Caco-2 (cell line): ENCODE results near the gene CRYZ. TPM values are rescaled to one million over a fixed set of nuclear protein-coding genes. Genes with fewer than 3 reads are reported as not detected.

Experiments used
- BruUV-seq: library from RNA; stranded (reverse); fragments of 400-500 nt; replicated peaks from 2 replicates; lab custom pipeline; 2021; lab: Mats Ljungman, UMichigan
- CTCF ChIA-PET: fragments of 300-600 bp; sonication (Branson Sonifier 250); formaldehyde crosslinking; loops from one replicate; lab custom pipeline; 2022; ENCODE audit warnings: antibody characterized with exemption; lab: Charles Lee
- POLR2A ChIA-PET: fragments of 300-600 bp; sonication (Branson Sonifier 250); formaldehyde crosslinking; loops from one replicate; lab custom pipeline; 2022; ENCODE audit warnings: antibody characterized with exemption; lab: Charles Lee
- DNase-seq, 2 experiments: peaks; one replicate each; pipeline versions ENCODE4 v3.0.0 to v3.0.0-alpha.2; 2020 to 2022
- H3K27me3 ChIP-seq: replicated peaks from 2 replicates; pipeline ENCODE4 v1.6.0; 2011; ENCODE audit warnings: low read length; ENCODE audit not compliant: control insufficient read depth, insufficient read depth
- H3K36me3 ChIP-seq: 2 replicates; pipeline ENCODE4 v1.5.1; 2011; ENCODE audit warnings: low read length; ENCODE audit not compliant: control insufficient read depth, insufficient read depth
- H3K4me1 ChIP-seq: fragments of 250-450 bp; sonication (Bioruptor Pico); 2 replicates; pipeline ENCODE4 v1.5.1; 2020; ENCODE audit warnings: mild to moderate bottlenecking
- H3K4me3 ChIP-seq: 2 replicates; pipeline ENCODE4 v1.5.1; 2011; ENCODE audit warnings: low read depth, mild to moderate bottlenecking, control low read depth, low read length
- H3K9me3 ChIP-seq: fragments of 250-450 bp; sonication (Bioruptor Pico); 2 replicates; pipeline ENCODE4 v1.5.1; 2020; ENCODE audit warnings: mild to moderate bottlenecking, moderate library complexity
- H3K27ac Mint-ChIP-seq: one replicate; pipeline ENCODE4 v1.8.0; 2022; ENCODE audit warnings: mixed read lengths; ENCODE audit not compliant: unreplicated experiment
- H3K27me3 Mint-ChIP-seq: one replicate; pipeline ENCODE4 v1.8.0; 2022; ENCODE audit warnings: mixed read lengths; ENCODE audit not compliant: insufficient read depth, unreplicated experiment
- H3K36me3 Mint-ChIP-seq: one replicate; pipeline ENCODE4 v1.8.0; 2022; ENCODE audit warnings: mild to moderate bottlenecking, mixed read lengths; ENCODE audit not compliant: insufficient read depth, unreplicated experiment
- H3K4me1 Mint-ChIP-seq: one replicate; pipeline ENCODE4 v1.8.0; 2022; ENCODE audit warnings: low read depth, mixed read lengths; ENCODE audit not compliant: unreplicated experiment
- H3K4me3 Mint-ChIP-seq: one replicate; pipeline ENCODE4 v1.8.0; 2022; ENCODE audit warnings: mild to moderate bottlenecking, moderate library complexity, mixed read lengths; ENCODE audit not compliant: unreplicated experiment
- H3K9me3 Mint-ChIP-seq: one replicate; pipeline ENCODE4 v1.8.0; 2022; ENCODE audit warnings: mixed read lengths; ENCODE audit not compliant: unreplicated experiment
- intact Hi-C: fragments of 100-400 bp; cut with micrococcal nuclease; formaldehyde crosslinking; loops from one replicate; pipeline ENCODE4 v1.10.0; 2022; ENCODE audit not compliant: unreplicated experiment
- total RNA-seq: library from RNA; stranded (reverse); gene quantifications from 2 replicates; pipeline ENCODE4 v1.2.3, GENCODE V29; 2022
- TF ChIP-seq, protein P1 (sequence below), 2 experiments: fragments of 200-600 bp in 1 of 2; IDR thresholded peaks; 1 replicate in 1 of 2; 2 replicates in 1 of 2; pipeline versions ENCODE4 v1.5.1 to v1.8.0; 2011 to 2022; ENCODE audit warnings: antibody characterized with exemption in 1 of 2, control low read depth in 1 of 2, inconsistent platforms in 1 of 2, low read depth in 1 of 2, low read length in 1 of 2, mild to moderate bottlenecking in 1 of 2, moderate library complexity in 1 of 2; ENCODE audit not compliant: insufficient read depth in 1 of 2, severe bottlenecking in 1 of 2, unreplicated experiment in 1 of 2

The CRYZ gene
- total RNA-seq, 1 experiment from 2014 or later, result 54.3 TPM

GRCh38 chr1:74713849-74714248 is 19.0 kb downstream of the CRYZ start:
- Mint-ChIP-seq H3K36me3 (peaks cover 19% of the 10 kb centered on the region), H3K4me1 (no peaks in the 10 kb centered on the region), H3K4me3 (no peak overlapping the region), H3K9me3 (no peaks in the 10 kb centered on the region), H3K27ac (no peak overlapping the region), H3K27me3 (no peaks in the 10 kb centered on the region)
- DNase-seq, result no peak
- ChIA-PET CTCF (no interaction called here), POLR2A (interaction anchor here (0.7 kb wide), 1 partner anchor 16 kb away, joined by 3 read pairs; no protein-coding TSS in a partner anchor)
- no TSS peak for BruUV-seq
- no peaks in the 10 kb centered on the region; the same call in 1 of the 2 replicates for H3K36me3 ChIP-seq
- intact Hi-C loops, result loop anchor here (1.0 kb wide), 1 partner anchor 19 kb away; the partner anchor contains the start of genes CRYZ and TYW3
- H3K9me3 ChIP-seq, result no peaks in the 10 kb centered on the region
- no peak overlapping the region for H3K4me3 ChIP-seq
- TF ChIP-seq, protein P1, sequence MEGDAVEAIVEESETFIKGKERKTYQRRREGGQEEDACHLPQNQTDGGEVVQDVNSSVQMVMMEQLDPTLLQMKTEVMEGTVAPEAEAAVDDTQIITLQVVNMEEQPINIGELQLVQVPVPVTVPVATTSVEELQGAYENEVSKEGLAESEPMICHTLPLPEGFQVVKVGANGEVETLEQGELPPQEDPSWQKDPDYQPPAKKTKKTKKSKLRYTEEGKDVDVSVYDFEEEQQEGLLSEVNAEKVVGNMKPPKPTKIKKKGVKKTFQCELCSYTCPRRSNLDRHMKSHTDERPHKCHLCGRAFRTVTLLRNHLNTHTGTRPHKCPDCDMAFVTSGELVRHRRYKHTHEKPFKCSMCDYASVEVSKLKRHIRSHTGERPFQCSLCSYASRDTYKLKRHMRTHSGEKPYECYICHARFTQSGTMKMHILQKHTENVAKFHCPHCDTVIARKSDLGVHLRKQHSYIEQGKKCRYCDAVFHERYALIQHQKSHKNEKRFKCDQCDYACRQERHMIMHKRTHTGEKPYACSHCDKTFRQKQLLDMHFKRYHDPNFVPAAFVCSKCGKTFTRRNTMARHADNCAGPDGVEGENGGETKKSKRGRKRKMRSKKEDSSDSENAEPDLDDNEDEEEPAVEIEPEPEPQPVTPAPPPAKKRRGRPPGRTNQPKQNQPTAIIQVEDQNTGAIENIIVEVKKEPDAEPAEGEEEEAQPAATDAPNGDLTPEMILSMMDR (IDR thresholded peaks at IDR 0.05; ENCODE audit: insufficient read depth in 1 of 2, low read depth in 1 of 2, low read length in 1 of 2, severe bottlenecking in 1 of 2, unreplicated experiment in 1 of 2), result no peak
- H3K27me3 ChIP-seq, result no peaks in the 10 kb centered on the region
- no peaks in the 10 kb centered on the region; the same call in 1 of the 2 replicates for H3K4me1 ChIP-seq

DNA sequence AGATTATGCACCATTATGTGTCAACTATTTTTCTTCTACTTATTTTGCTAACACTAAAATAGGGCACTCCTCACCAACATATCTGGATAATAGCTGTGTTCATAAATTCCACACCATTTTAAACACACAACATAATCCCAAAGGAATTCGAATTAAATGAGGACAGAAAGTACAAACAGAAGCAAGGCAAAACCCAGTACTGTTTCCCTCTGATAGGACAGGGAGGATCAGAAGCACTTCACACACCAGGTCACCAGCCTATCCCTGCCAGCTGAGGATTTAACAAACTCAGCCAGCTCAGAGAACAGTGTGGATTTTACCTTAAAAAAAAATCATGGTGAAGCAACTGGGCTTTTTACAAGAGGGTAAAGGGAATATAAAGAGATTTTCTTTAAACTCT is 20.0 kb downstream of the CRYZ start:
- no TSS peak for BruUV-seq
- no peaks in the 10 kb centered on the region; the same call in 1 of the 2 replicates for H3K36me3 ChIP-seq
- no peaks in the 10 kb centered on the region for H3K9me3 Mint-ChIP-seq
- DNase-seq, result peak in 1 of 2 experiments; percentile 47
- H3K27me3 Mint-ChIP-seq, result no peaks in the 10 kb centered on the region
- POLR2A ChIA-PET, result interaction anchor here (0.7 to 1.2 kb wide), 2 partner anchors 19 to 20 kb away, joined by 4 to 5 read pairs; partner anchors contain the start of genes CRYZ and TYW3
- H3K36me3 Mint-ChIP-seq, result peaks cover 22% of the 10 kb centered on the region
- TF ChIP-seq, protein P1 (IDR thresholded peaks at IDR 0.05; ENCODE audit: insufficient read depth in 1 of 2, low read depth in 1 of 2, low read length in 1 of 2, severe bottlenecking in 1 of 2, unreplicated experiment in 1 of 2), result no peak
- H3K4me1 ChIP-seq, result no peaks in the 10 kb centered on the region; the same call in 1 of the 2 replicates
- no peaks in the 10 kb centered on the region for H3K27me3 ChIP-seq
- no peak overlapping the region for H3K4me3 ChIP-seq
- no peaks in the 10 kb centered on the region for H3K9me3 ChIP-seq
- CTCF ChIA-PET, result interaction anchor here (1.3 kb wide), 1 partner anchor 20 kb away, joined by 6 read pairs; the partner anchor contains the start of genes CRYZ and TYW3
- intact Hi-C loops, result loop anchor here (1.0 kb wide), 1 partner anchor 20 kb away; the partner anchor contains the start of genes CRYZ and TYW3
- H3K27ac Mint-ChIP-seq, result no peak overlapping the region
- no peaks in the 10 kb centered on the region for H3K4me1 Mint-ChIP-seq
- H3K4me3 Mint-ChIP-seq, result no peak overlapping the region

- Histone ChIP-seq H3K27me3 (no peaks in the 10 kb centered on the region), H3K4me3 (no peak overlapping the region), H3K4me1 (no peaks in the 10 kb centered on the region), H3K9me3 (no peaks in the 10 kb centered on the region), H3K36me3 (no peaks in the 10 kb centered on the region)
- ChIA-PET CTCF (no interaction called here), POLR2A (no interaction called here)
- BruUV-seq, result no TSS peak
- Mint-ChIP-seq H3K4me1 (no peaks in the 10 kb centered on the region), H3K27ac (no peak overlapping the region), H3K4me3 (no peak overlapping the region), H3K36me3 (peaks cover 17% of the 10 kb centered on the region), H3K27me3 (no peaks in the 10 kb centered on the region), H3K9me3 (no peaks in the 10 kb centered on the region)
- intact Hi-C loops, result no loop called here
- no peak for DNase-seq
- TF ChIP-seq, protein P1 (IDR thresholded peaks at IDR 0.05; ENCODE audit: insufficient read depth in 1 of 2, low read depth in 1 of 2, low read length in 1 of 2, severe bottlenecking in 1 of 2, unreplicated experiment in 1 of 2), result no peak
Observed at GRCh38 chr1:74703386-74704182, 29.3 kb downstream of the CRYZ start.
